Measurements from ENCODE around the gene TMEM63C.

The TMEM63C gene

GRCh38 chr14:77231721-77232120 lies 50.1 kb downstream of the TMEM63C start:
- H3K4me3 ChIP-seq (ENCODE audit: low read depth in 1 of 2, low read length in 2 of 2) = no peak overlapping the region
- H3K27ac ChIP-seq (ENCODE audit: low read length) = no peak overlapping the region
- peaks cover 0 to 4% of the 10 kb centered on the region in 2 donors for H3K9me3 ChIP-seq (ENCODE audit: control insufficient read depth in 1 of 2, low read length in 2 of 2)
- no peaks in the 10 kb centered on the region for H3K4me1 ChIP-seq (ENCODE audit: control insufficient read depth in 1 of 2, insufficient read depth in 2 of 2, low read length in 2 of 2)
- no peaks in the 10 kb centered on the region for H3K36me3 ChIP-seq (ENCODE audit: control insufficient read depth in 1 of 2, insufficient read depth in 2 of 2, low read length in 2 of 2)
- no peaks in the 10 kb centered on the region for H3K27me3 ChIP-seq (ENCODE audit: low read depth, low read length)

GRCh38 chr14:77236814-77237213 lies 55.2 kb downstream of the TMEM63C start:
- Histone ChIP-seq H3K27ac (ENCODE audit: low read length) (no peak overlapping the region), H3K4me1 (ENCODE audit: control insufficient read depth in 1 of 2, insufficient read depth in 2 of 2, low read length in 2 of 2) (no peaks in the 10 kb centered on the region), H3K4me3 (ENCODE audit: low read depth in 1 of 2, low read length in 2 of 2) (no peak overlapping the region), H3K27me3 (ENCODE audit: low read depth, low read length) (no peaks in the 10 kb centered on the region), H3K9me3 (ENCODE audit: control insufficient read depth in 1 of 2, low read length in 2 of 2) (no peaks in the 10 kb centered on the region), H3K36me3 (ENCODE audit: control insufficient read depth in 1 of 2, insufficient read depth in 2 of 2, low read length in 2 of 2) (no peaks in the 10 kb centered on the region)

GRCh38 chr14:77238356-77238755 lies 56.8 kb downstream of the TMEM63C start:
- no peaks in the 10 kb centered on the region for H3K9me3 ChIP-seq (ENCODE audit: control insufficient read depth in 1 of 2, low read length in 2 of 2)
- no peaks in the 10 kb centered on the region for H3K36me3 ChIP-seq (ENCODE audit: control insufficient read depth in 1 of 2, insufficient read depth in 2 of 2, low read length in 2 of 2)
- H3K4me3 ChIP-seq (ENCODE audit: low read depth in 1 of 2, low read length in 2 of 2) = no peak overlapping the region
- H3K27me3 ChIP-seq (ENCODE audit: low read depth, low read length) = no peaks in the 10 kb centered on the region
- no peaks in the 10 kb centered on the region for H3K4me1 ChIP-seq (ENCODE audit: control insufficient read depth in 1 of 2, insufficient read depth in 2 of 2, low read length in 2 of 2)
- H3K27ac ChIP-seq (ENCODE audit: low read length) = no peak overlapping the region

- no peak overlapping the region for H3K4me3 ChIP-seq (ENCODE audit: low read depth in 1 of 2, low read length in 2 of 2)
- no peaks in the 10 kb centered on the region for H3K27me3 ChIP-seq (ENCODE audit: low read depth, low read length)
- H3K36me3 ChIP-seq (ENCODE audit: control insufficient read depth in 1 of 2, insufficient read depth in 2 of 2, low read length in 2 of 2) = no peaks in the 10 kb centered on the region
- no peak overlapping the region for H3K27ac ChIP-seq (ENCODE audit: low read length)
- H3K9me3 ChIP-seq (ENCODE audit: control insufficient read depth in 1 of 2, low read length in 2 of 2) = no peaks in the 10 kb centered on the region
- H3K4me1 ChIP-seq (ENCODE audit: control insufficient read depth in 1 of 2, insufficient read depth in 2 of 2, low read length in 2 of 2) = no peaks in the 10 kb centered on the region
Measured at GRCh38 chr14:77238996-77239395, 57.4 kb downstream of the TMEM63C start.

GRCh38 chr14:77239412-77239811 lies 57.8 kb downstream of the TMEM63C start:
- no peaks in the 10 kb centered on the region for H3K36me3 ChIP-seq (ENCODE audit: control insufficient read depth in 1 of 2, insufficient read depth in 2 of 2, low read length in 2 of 2)
- no peak overlapping the region for H3K4me3 ChIP-seq (ENCODE audit: low read depth in 1 of 2, low read length in 2 of 2)
- no peaks in the 10 kb centered on the region for H3K27me3 ChIP-seq (ENCODE audit: low read depth, low read length)
- H3K27ac ChIP-seq (ENCODE audit: low read length) = no peak overlapping the region
- no peaks in the 10 kb centered on the region for H3K9me3 ChIP-seq (ENCODE audit: control insufficient read depth in 1 of 2, low read length in 2 of 2)
- no peaks in the 10 kb centered on the region for H3K4me1 ChIP-seq (ENCODE audit: control insufficient read depth in 1 of 2, insufficient read depth in 2 of 2, low read length in 2 of 2)

GRCh38 chr14:77240336-77240915 lies 58.8 kb downstream of the TMEM63C start:
- no peaks in the 10 kb centered on the region for H3K9me3 ChIP-seq (ENCODE audit: control insufficient read depth in 1 of 2, low read length in 2 of 2)

GRCh38 chr14:77241955-77242354 lies 60.4 kb downstream of the TMEM63C start:
- Histone ChIP-seq H3K36me3 (ENCODE audit: control insufficient read depth in 1 of 2, insufficient read depth in 2 of 2, low read length in 2 of 2) (no peaks in the 10 kb centered on the region), H3K27ac (ENCODE audit: low read length) (no peak overlapping the region), H3K27me3 (ENCODE audit: low read depth, low read length) (no peaks in the 10 kb centered on the region), H3K4me1 (ENCODE audit: control insufficient read depth in 1 of 2, insufficient read depth in 2 of 2, low read length in 2 of 2) (no peaks in the 10 kb centered on the region), H3K4me3 (ENCODE audit: low read depth in 1 of 2, low read length in 2 of 2) (no peak overlapping the region), H3K9me3 (ENCODE audit: control insufficient read depth in 1 of 2, low read length in 2 of 2) (no peaks in the 10 kb centered on the region)

More at GRCh38 chr14:77240336-77240915, 58.8 kb downstream of the TMEM63C start:
- Histone ChIP-seq H3K27ac (ENCODE audit: low read length) (no peak overlapping the region), H3K4me3 (ENCODE audit: low read depth in 1 of 2, low read length in 2 of 2) (no peak overlapping the region), H3K27me3 (ENCODE audit: low read depth, low read length) (no peaks in the 10 kb centered on the region), H3K4me1 (ENCODE audit: control insufficient read depth in 1 of 2, insufficient read depth in 2 of 2, low read length in 2 of 2) (no peaks in the 10 kb centered on the region), H3K36me3 (ENCODE audit: control insufficient read depth in 1 of 2, insufficient read depth in 2 of 2, low read length in 2 of 2) (no peaks in the 10 kb centered on the region)

GRCh38 chr14:77242752-77243151 lies 61.2 kb downstream of the TMEM63C start:
- H3K4me3 ChIP-seq (ENCODE audit: low read depth in 1 of 2, low read length in 2 of 2) = no peak overlapping the region
- H3K27ac ChIP-seq (ENCODE audit: low read length) = no peak overlapping the region
- no peaks in the 10 kb centered on the region for H3K27me3 ChIP-seq (ENCODE audit: low read depth, low read length)
- H3K36me3 ChIP-seq (ENCODE audit: control insufficient read depth in 1 of 2, insufficient read depth in 2 of 2, low read length in 2 of 2) = no peaks in the 10 kb centered on the region
- no peaks in the 10 kb centered on the region for H3K9me3 ChIP-seq (ENCODE audit: control insufficient read depth in 1 of 2, low read length in 2 of 2)
- no peaks in the 10 kb centered on the region for H3K4me1 ChIP-seq (ENCODE audit: control insufficient read depth in 1 of 2, insufficient read depth in 2 of 2, low read length in 2 of 2)

GRCh38 chr14:77243853-77244252 lies 62.3 kb downstream of the TMEM63C start:
- Histone ChIP-seq H3K27ac (ENCODE audit: low read length) (no peak overlapping the region), H3K9me3 (ENCODE audit: control insufficient read depth in 1 of 2, low read length in 2 of 2) (no peaks in the 10 kb centered on the region), H3K36me3 (ENCODE audit: control insufficient read depth in 1 of 2, insufficient read depth in 2 of 2, low read length in 2 of 2) (no peaks in the 10 kb centered on the region), H3K4me1 (ENCODE audit: control insufficient read depth in 1 of 2, insufficient read depth in 2 of 2, low read length in 2 of 2) (no peaks in the 10 kb centered on the region), H3K4me3 (ENCODE audit: low read depth in 1 of 2, low read length in 2 of 2) (no peak overlapping the region), H3K27me3 (ENCODE audit: low read depth, low read length) (no peaks in the 10 kb centered on the region)

- no peaks in the 10 kb centered on the region for H3K9me3 ChIP-seq (ENCODE audit: control insufficient read depth in 1 of 2, low read length in 2 of 2)
- no peaks in the 10 kb centered on the region for H3K36me3 ChIP-seq (ENCODE audit: control insufficient read depth in 1 of 2, insufficient read depth in 2 of 2, low read length in 2 of 2)
- no peaks in the 10 kb centered on the region for H3K27me3 ChIP-seq (ENCODE audit: low read depth, low read length)
- H3K27ac ChIP-seq (ENCODE audit: low read length) = no peak overlapping the region
- no peaks in the 10 kb centered on the region for H3K4me1 ChIP-seq (ENCODE audit: control insufficient read depth in 1 of 2, insufficient read depth in 2 of 2, low read length in 2 of 2)
- H3K4me3 ChIP-seq (ENCODE audit: low read depth in 1 of 2, low read length in 2 of 2) = no peak overlapping the region
Measured at GRCh38 chr14:77245820-77246219, 64.2 kb downstream of the TMEM63C start.

- Histone ChIP-seq H3K27me3 (ENCODE audit: low read depth, low read length) (no peaks in the 10 kb centered on the region), H3K36me3 (ENCODE audit: control insufficient read depth in 1 of 2, insufficient read depth in 2 of 2, low read length in 2 of 2) (no peaks in the 10 kb centered on the region), H3K9me3 (ENCODE audit: control insufficient read depth in 1 of 2, low read length in 2 of 2) (no peaks in the 10 kb centered on the region), H3K4me3 (ENCODE audit: low read depth in 1 of 2, low read length in 2 of 2) (no peak overlapping the region), H3K27ac (ENCODE audit: low read length) (no peak overlapping the region), H3K4me1 (ENCODE audit: control insufficient read depth in 1 of 2, insufficient read depth in 2 of 2, low read length in 2 of 2) (no peaks in the 10 kb centered on the region)
Measured at GRCh38 chr14:77246784-77247183, 65.2 kb downstream of the TMEM63C start.

GRCh38 chr14:77248666-77249065 lies 67.1 kb downstream of the TMEM63C start:
- Histone ChIP-seq H3K9me3 (ENCODE audit: control insufficient read depth in 1 of 2, low read length in 2 of 2) (no peaks in the 10 kb centered on the region), H3K4me3 (ENCODE audit: low read depth in 1 of 2, low read length in 2 of 2) (no peak overlapping the region), H3K36me3 (ENCODE audit: control insufficient read depth in 1 of 2, insufficient read depth in 2 of 2, low read length in 2 of 2) (no peaks in the 10 kb centered on the region), H3K27ac (ENCODE audit: low read length) (no peak overlapping the region), H3K27me3 (ENCODE audit: low read depth, low read length) (no peaks in the 10 kb centered on the region), H3K4me1 (ENCODE audit: control insufficient read depth in 1 of 2, insufficient read depth in 2 of 2, low read length in 2 of 2) (no peaks in the 10 kb centered on the region)

All from muscle layer of duodenum (tissue), 2 donors.